Adipose tissue (tissue), 3 donors: ENCODE data around the gene MFSD1. TPM values are rescaled to one million over a fixed set of nuclear protein-coding genes. Genes with fewer than 3 reads are reported as not detected.
"Not testable (repeated sequence)": the region's sequence is repeated elsewhere in the genome, so short reads cannot be mapped to it uniquely, and the experiment has no call there.

ENCODE experiments used
- H3K27ac ChIP-seq: one replicate; pipeline ENCODE4 v1.5.1; 2013; ENCODE audit warnings: low read depth, low read length
- WGBS, 3 donors: extraction: QIAGEN DNeasy Blood & Tissue Kit; methylation state at CpG; one replicate each; pipeline ENCODE4 v1.1.7; 2013; 5-methylcytosine and 5-hydroxymethylcytosine counted together
- polyA plus RNA-seq, 3 donors: library from polyadenylated mRNA; stranded (reverse); fragments of 200-250 nt; gene quantifications; one replicate each; pipeline ENCODE4 v1.2.3, GENCODE V29; 2013
- donor health status: healthy with polysubstance abuse.
- donor health status: Bipolar disorder and iron deficiency.
- donor health status: healthy.

The MFSD1 gene
- polyA plus RNA-seq, 3 donors = 23.6 to 54.8 (median 35.5) TPM

DNA sequence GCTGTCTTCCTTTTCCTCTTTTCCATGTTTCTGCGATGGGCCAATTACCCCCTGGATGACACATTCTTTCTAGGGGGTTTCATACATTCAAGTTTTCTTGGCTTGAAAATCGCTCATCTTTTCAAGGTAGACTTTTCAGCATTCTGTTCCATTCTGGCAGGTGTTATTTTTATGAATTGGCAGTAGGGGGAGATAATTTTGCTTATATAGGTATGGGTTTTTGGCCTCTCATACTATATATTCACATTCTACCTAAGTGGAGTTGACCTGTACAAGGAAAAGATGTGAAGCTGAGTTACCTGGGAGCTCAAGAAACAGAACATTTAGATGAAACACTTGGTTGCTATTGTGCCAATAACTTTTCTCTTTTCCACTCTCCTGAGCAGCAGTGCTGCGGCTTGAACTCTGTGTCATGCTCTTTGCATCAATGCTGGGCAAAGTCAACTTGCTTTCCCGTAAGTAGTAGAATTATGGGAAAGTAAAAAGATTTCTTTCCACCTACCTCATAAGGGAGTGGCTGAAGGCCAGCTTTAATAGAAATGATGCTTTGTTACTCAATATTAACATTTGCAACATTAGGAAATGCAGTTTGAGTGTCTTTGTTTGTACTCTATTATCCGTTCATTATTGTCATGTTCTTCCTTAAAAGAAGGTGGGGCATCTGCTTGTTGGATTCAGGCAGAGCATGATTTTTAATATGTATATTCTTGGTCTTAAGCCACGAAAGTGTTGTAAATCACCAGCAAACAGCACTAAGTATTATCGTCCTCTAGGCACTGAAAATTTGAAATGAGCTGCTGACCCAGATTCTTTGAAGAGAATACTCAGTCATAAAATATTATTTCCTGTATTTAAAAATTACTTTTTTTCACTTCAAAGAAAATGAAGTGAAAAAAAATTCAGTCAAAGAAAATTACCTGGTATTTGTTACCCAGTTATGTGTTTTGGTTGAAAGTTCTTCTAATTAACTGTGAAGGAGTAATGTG, 27.7 kb upstream of the MFSD1 start:
- WGBS, 3 donors = 65 to 80% (median 66%) methylated on average over 7 of the region's 7 CpGs
- no peak overlapping the region for H3K27ac ChIP-seq

DNA sequence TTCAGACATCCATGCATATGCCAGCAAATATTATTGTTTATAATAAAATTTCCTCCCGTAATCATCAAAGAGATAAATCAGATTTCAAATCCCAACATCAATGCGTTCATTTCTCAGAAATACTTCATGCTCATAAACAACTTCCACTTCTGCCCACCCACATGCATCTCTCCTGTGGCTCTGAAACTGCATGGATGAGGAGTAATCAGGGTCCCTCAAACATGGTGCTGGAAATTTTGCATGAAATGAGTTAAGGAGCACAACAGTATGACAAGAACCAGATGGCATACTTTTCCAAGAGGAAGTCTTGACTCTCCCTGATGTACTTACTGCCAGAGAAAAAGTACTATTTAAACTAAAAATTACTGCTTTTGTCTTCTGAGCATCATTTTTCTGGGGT, 26.9 kb upstream of the MFSD1 start:
- 61 to 84% (median 63%) methylated on average over 2 of the region's 2 CpGs for WGBS, 3 donors
- H3K27ac ChIP-seq = no peak overlapping the region

DNA sequence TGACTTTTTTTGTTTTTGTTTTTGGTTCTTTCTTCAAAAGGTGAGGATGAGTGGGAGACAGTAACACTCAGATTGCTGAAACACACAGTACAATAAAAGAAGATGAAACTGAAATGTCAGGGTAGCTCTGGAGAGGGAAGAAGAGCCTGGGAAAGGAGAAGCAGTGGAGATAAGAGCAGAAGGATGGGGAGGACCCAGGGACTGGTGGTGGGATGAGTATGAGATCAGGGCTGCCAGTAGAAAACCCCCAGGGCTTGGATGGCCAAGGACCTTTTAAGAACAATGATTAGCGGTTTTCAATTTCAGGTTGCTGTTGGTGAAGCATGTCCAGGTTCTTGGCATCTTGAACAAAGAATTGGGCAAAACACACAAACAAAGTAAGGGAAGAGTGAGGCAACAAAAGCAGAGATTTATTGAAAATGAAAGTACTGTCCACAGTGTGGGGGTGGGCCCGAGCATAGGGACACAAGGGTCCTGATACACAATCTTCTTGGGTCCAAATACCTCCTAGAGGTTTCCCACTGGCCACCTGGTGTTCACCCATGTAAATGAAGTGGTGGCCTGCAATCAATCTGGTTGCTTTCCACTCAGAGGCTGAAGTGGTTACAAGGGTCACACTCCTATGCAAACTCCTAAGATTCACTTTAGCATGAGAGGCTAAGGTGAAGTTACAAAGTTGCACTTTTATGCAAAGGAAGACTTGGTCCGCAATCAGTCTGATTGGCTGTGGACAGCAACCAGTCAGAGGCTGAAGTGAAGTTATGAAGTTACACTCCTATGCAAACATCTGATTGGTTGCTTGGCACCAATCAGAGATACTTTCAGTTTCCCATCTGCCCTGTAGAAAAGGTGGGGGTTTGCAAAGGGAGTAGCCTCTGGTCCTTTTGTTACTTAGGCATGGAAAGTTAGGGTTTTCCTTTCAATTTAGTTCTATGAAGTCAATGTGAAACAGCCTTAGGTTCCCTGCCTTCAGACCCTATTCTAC, 26.1 kb upstream of the MFSD1 start:
- 80 to 95% (median 92%) methylated on average over 3 of the region's 3 CpGs for WGBS, 3 donors
- no peak overlapping the region for H3K27ac ChIP-seq

- WGBS, 3 donors = 81 to 91% (median 87%) methylated on average over 7 of the region's 7 CpGs
- H3K27ac ChIP-seq = no peak overlapping the region
Observed at GRCh38 chr3:158776531-158776930, 25.3 kb upstream of the MFSD1 start.

DNA sequence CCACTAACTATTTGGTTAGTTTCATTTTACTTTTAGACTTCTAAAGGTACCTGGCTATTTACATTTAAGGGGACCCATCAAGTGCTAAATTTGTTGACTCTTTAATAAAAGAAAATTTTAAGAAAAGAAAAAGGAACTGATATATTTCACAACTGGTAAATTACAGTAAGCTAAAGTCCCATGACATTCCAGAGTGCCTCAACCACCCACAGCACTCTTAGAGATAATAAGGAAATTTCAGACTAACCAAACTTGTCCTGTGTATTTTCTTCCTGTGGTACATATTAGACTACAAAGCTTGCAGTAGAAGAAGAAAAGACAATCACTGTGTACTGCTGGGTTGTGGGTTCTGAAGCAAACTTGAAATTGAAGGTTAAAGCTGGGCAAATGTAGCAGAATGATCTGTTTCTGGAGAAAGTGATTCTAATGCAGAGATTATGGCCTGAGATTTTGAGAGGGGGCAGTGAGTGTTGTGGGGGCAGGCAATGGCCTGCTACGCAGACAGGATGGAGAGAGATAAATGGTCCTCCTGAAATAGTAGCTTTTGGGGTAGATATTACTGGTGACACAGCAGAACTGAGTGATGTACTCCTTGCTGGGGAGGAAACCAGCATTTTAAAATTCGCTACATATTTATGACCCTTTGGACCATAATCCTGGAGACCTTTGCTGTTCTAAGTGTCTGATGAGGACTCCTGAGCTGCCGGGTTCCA, 24.5 kb upstream of the MFSD1 start:
- 66 to 74% (median 71%) methylated on average over 3 of the region's 3 CpGs for WGBS, 3 donors
- no peak overlapping the region for H3K27ac ChIP-seq

DNA sequence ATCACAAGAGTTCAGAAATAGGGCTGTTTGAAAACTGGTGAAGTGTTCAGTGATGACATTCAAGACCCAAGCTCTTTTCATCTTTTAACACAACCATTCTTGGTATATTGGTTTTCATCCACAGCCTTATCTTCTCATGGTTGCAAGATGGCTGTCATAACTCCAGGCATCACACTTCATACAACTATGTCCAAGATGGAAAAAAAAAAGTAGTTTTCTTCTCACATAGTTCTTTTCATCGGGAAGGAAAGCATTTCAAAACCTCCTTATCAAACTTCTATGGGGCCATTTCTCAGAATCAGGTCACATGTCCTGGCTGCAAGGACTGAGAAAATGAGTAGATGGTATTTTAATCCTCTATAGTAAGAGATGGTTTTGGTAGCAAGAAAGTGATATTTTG, 21.1 kb upstream of the MFSD1 start:
- WGBS, 3 donors = 64 to 89% (median 86%) methylated on average over 1 of the region's 1 CpG
- no peak overlapping the region for H3K27ac ChIP-seq

DNA sequence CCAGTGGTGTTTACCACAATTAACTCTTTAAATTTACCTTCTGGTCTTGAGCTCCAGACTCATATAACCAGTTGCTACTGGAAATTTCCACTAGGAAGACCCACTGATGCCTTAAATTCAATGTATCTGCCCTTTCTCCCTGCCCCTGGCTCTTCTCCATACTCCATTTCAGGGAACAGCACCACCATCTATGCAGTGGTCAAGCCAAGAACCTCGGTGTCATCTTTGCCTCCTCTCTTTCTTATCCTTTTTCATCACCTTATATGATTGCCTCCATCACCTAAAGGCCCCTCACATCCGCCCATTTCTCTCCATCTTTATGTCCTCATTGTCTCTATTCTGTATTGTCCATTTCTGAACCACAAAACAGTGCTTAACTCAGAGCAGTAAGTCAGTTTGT, 20.7 kb upstream of the MFSD1 start:
- H3K27ac ChIP-seq = no peak overlapping the region
- 92 to 96% (median 94%) methylated on average over 2 of the region's 2 CpGs for WGBS, 3 donors

- 58 to 82% (median 80%) methylated on average over 1 of the region's 1 CpG for WGBS, 3 donors
- no peak overlapping the region for H3K27ac ChIP-seq
Observed at GRCh38 chr3:158781849-158782248, 20.0 kb upstream of the MFSD1 start.

DNA sequence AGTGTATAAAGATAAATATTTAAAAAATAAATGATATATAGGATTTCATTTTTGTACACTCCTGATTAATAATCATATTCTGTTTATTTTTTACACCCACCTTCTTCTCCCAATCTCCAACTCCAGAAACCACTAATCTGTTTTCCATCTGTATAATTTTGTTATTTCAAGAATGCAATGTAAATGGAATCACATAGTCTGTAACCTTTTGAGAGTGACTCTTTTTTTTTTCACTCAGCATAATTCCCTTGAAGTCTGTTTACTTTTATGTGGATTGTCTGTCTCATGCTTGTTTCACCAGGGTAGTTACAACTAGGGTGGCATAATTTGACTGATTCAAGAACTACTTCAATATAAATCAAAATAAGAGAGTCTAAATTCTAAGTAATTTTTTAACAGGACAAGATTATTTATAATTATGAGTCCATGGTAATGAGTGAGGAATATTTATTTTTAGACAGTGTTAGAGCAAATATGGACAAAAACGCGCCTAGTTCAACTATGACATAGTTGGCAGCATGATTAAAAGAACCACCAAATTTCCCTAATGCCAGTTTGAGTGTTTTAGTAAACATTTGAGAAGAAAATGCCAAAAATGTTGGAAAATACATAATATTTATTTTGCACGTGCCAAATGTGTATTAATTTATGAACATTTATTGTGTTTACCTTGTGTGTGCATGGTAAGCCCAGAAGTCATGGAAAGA, 19.4 kb upstream of the MFSD1 start:
- WGBS, 3 donors = 58 to 77% (median 69%) methylated on average over 3 of the region's 3 CpGs
- H3K27ac ChIP-seq = no peak overlapping the region

GRCh38 chr3:158783051-158783450, 18.8 kb upstream of the MFSD1 start:
- WGBS, 3 donors = 92 to 95% (median 92%) methylated on average over 2 of the region's 2 CpGs

GRCh38 chr3:158785972-158786371, 15.9 kb upstream of the MFSD1 start:
- H3K27ac ChIP-seq = no peak overlapping the region
- WGBS, 3 donors = 88 to 96% (median 92%) methylated on average over 3 of the region's 3 CpGs

More at GRCh38 chr3:158783051-158783450, 18.8 kb upstream of the MFSD1 start:
- no peak overlapping the region for H3K27ac ChIP-seq

DNA sequence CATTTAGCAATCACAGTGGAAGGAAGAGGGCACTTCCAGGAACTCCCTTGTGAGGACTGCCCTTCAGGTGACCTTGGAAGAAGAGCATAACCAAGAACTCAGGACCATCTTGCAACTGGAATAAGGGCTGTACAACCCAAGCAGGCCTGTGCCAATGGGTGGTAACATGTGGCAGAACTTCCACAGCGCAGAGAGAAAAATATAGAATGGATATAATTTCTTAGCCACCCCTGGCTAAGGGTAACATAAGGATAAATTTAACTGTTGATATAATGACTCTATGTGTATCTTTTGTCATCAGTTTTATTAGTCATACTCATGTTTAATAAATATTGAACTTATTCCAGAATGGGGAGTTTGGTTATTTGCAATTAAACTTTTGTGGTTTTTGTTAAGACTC, 13.4 kb upstream of the MFSD1 start:
- no peak overlapping the region for H3K27ac ChIP-seq
- WGBS, 3 donors = 97 to 100% (median 98%) methylated on average over 1 of the region's 1 CpG

DNA sequence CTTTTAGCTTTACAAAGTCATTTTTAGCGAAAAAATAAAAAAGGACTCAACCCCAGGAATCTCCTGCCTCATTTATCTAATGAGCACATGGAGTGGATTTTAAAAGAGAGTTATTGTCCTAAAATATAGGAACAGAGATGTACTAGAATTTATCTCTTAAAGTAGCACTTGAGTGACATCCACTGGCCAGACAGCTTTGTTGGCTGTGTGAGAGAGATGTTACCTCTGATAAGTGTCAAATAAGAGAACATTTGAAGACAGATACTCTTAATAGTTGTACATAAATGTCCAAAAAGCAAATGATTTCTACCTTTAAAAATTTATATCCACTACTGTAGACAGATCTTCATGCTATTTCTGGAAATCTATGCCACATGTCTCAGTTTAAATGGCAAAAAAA, 12.3 kb upstream of the MFSD1 start:
- 84 to 89% (median 88%) methylated on average over 1 of the region's 1 CpG for WGBS, 3 donors
- H3K27ac ChIP-seq = no peak overlapping the region

GRCh38 chr3:158790901-158791589, 10.8 kb upstream of the MFSD1 start:
- H3K27ac ChIP-seq = no peak overlapping the region
- 11 to 14% (median 14%) methylated on average over 11 of the region's 11 CpGs for WGBS, 3 donors

- H3K27ac ChIP-seq = not testable (repeated sequence)
- 3 to 7% (median 6%) methylated on average over 1 of the region's 1 CpG for WGBS, 3 donors
Observed at GRCh38 chr3:158791590-158791920, 10.3 kb upstream of the MFSD1 start.

GRCh38 chr3:158792709-158793108, 9.1 kb upstream of the MFSD1 start:
- WGBS, 3 donors = 59 to 72% (median 61%) methylated on average over 8 of the region's 8 CpGs

GRCh38 chr3:158794206-158794605, 7.6 kb upstream of the MFSD1 start:
- H3K27ac ChIP-seq = no peak overlapping the region
- WGBS, 3 donors = 90 to 91% (median 90%) methylated on average over 2 of the region's 2 CpGs

More at GRCh38 chr3:158792709-158793108, 9.1 kb upstream of the MFSD1 start:
- H3K27ac ChIP-seq = no peak overlapping the region
